GM21737 (cell line): ENCODE measurements around the gene SECISBP2.

Source experiments
- ATAC-seq: cut with Tn5 transposase; IDR thresholded peaks from one replicate; pipeline ENCODE4 v1.9.1; 2021; ENCODE audit warnings: mild to moderate bottlenecking, moderate library complexity; ENCODE audit not compliant: unreplicated experiment

Gene SECISBP2

DNA sequence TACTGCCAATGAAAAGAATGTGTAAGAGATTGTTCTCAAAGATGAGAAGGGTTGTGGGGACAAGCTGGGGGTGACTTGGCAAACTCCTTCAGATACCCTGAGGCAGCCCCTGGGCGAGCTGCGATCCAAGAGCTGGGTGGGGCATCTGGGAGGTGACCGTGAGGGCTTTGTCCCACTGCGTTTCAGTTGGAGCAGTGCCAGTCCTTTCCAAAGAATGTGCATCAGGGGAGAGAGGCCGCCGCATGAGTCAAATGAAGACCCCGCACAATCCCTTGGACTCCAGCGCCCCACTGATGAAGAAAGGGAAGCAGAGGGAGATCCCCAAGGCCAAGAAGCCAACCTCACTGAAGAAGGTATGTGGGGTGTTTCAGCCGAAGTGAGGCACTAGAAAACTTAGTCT is 28.4 kb downstream of the SECISBP2 start:
- ATAC-seq, result no peak

DNA sequence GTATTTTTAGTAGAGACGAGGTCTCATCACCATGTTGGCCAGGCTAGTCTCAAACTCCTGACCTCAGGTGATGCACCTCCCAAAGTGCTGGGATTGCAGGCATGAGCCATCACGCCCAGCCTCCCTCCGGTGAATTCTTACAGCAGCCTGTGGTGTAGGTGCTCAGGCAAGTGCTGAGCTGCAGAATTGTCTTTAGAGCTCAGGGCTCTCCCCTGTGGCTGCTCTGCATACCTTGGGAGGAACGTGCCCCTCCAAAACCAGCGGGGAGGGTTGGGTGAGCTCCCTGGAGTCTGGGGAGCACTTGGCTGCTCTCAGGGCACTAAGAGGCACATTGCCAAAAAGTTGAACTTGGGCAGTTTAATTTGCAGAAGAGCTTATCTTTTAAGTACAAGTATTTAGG is 29.4 kb downstream of the SECISBP2 start:
- no peak for ATAC-seq

DNA sequence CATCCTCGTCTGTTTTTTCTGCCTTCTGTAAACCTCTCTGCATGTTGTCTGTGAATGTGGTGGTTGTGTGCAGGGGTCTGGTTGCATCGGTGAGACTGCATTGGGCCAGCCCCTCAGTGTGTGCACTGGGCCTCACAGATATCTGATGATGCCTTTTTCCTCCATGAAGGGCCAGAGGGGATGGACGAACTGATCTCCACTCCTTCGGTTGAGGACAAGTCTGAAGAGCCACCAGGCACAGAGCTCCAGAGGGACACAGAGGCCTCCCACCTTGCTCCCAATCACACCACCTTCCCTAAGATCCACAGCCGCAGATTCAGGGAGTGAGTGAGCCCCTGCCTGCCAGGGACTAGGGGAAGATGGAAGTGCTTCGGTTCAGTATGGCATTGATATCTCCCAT is 31.3 kb downstream of the SECISBP2 start:
- ATAC-seq, result no peak

DNA sequence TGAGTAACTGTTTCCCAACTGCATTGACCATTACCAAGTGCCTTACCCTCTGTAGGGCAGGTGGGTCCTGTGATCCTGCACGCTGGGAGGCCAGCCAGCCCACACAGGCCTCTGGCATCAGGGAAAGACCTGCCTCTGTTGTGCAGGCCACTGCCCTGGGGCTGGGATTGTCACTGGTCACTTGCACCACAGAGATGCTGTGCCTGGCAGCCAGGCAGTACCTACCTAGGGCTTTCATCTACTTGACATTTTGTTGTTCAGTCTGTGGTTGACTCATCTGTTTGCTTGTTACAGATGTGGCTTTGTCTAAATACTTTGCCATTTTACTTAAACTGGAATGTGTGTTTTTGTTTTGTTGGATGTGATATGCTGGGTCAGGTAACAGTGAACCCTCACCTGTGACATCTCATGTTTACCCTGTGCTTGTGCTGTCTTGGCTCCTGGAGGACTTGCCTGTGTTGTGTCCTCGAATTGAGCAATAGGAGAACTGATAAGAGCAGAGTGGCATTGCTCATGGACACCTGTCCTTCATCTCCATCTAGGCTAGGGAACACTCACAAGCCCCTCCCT is 32.8 kb downstream of the SECISBP2 start:
- ATAC-seq, result no peak

DNA sequence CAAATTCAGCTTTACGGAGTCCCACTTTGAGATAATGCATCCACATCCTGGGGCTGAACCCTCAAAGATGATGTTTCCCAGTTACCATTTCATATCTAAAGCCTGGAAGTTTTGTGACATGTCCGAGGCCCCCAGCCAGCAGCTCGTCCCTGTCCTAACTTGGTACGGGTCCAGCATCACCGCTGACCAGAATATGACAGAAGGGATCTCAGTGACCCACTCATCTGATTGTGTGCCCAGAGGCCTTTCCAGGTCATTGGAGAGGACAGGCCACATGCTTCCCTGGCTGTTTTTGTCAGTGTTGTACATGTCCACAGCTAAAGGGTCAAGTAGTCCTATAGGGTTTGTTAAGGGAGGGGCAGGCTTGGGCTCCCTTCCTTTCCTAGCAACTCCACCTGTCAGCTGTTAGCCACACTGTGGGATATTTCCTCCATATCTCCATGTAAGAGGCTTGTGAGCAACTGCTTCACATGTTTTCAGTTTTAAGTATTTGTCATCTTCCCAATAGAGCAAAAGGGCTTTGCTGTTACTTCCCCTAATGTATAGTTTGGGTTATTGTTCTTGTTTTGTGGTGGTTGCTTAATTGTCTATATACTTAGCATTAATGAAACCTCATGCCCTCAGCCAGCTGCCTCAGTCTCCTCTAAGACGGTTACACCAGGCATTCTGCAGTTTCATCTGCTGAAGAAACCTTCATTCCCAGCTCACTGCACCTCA is 33.4 kb downstream of the SECISBP2 start:
- ATAC-seq, result no peak

DNA sequence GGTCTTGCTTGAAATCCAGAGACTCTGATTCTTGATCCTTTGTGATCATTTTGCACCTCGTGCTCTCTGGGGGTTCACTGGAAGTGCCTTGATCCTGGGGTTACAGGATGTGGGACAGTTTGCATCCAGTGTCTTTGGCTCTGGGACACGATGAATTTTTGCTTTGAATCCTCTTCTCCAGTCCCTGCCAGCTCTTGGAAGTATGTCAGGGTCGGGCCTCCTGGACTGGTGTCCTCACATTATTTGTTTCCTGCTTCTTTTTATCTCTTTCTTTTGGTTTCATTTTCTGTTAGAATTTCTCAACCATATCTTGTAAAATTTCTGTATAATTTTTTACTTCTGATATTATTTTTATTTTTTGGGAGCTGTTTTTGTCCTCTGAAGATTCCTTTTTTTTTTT is 34.2 kb downstream of the SECISBP2 start:
- ATAC-seq, result no peak

DNA sequence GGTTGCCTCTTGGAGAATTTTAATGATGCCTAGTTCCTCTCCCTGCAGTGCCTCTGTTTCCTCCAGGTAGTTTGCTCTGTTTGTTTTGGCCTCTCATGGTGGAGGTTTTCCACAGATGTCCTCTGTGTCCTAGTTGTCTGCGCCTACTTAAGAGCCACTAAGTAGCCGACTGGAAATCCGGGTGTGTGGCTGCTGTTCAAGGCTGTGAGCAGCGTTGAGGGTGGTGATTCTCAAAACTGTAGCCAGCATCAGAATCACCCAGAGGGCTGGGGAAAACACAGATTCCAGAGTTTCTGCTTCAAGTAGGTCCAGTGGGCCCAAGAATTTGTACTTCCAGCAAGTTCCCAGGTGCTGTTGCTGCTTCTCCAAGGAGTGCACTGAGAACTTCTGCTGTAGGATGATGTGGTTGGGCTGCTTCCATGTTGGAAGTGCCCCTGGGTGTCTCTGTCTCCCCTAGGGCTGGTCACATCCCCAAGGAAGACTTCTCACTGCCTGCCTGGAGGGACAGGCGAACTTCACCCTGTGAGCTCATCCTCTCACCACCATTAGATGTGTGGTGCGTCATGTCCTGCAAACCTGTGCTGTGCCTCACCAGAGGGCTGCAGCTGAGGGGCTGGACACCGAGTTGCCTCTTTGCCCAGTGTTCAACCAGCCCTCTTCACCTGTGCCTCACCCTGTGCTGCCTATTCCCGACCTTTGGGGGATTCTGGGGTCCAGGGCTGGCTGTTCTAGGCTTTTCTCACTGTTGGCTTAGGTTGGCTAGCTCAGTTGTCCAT is 34.8 kb downstream of the SECISBP2 start:
- ATAC-seq, result no peak

DNA sequence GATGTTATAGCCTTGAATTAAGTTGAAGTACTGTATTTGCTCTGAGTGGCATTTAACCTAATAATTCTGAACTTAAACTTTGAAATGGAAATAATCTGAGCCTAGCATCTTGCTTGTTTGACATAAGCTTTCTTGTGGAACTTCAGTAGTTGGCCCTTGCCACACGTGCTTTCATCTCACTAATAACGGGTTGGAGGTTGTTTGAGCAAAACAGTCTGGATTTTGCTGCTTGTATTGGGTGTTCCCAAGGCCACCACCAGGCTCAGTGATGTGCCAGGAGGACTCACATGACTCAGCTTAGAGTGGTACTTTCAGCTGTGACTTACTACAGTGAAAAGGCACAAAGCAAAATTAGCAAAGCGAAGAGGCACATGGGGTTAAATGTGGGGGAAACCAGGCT is 35.7 kb downstream of the SECISBP2 start:
- no peak for ATAC-seq

DNA sequence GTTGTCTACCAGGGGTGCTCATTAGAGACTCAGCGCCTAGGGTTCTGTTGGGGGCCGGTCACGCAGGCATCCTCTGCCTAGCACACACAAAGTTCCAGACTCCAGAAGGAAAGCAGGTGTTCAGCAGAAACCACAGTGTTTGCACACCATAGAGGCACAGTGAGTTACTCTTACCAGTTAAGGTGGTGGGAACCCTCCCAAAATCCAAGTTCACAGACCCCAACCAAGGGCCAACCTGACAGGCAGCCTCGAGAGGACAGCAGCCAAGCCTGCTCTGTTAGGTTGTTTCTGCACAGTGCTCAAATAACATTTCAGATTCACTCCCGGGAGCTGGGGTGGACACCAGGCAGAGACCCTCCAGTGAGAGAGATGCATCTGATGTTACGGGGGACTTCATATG is 36.2 kb downstream of the SECISBP2 start:
- ATAC-seq, result no peak

DNA sequence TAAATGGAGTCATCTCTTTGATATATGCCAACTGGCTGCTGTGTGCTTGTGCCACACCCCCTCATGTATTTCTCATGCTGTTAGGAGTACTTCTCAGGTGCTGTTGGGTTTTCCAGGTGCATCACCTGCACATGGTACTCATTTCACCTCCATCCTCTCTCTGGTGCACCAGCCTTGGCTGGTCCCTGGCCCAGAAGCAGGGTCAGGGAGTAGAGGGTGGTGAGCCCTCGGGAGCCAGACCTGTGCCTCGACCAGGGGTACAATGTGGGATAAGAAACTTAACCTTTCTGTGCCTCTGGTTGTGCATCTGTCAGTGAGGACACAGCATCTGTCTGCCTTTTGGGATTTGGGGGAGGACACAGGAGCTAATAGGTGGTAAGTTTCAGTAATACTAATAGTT is 38.5 kb downstream of the SECISBP2 start:
- no peak for ATAC-seq

DNA sequence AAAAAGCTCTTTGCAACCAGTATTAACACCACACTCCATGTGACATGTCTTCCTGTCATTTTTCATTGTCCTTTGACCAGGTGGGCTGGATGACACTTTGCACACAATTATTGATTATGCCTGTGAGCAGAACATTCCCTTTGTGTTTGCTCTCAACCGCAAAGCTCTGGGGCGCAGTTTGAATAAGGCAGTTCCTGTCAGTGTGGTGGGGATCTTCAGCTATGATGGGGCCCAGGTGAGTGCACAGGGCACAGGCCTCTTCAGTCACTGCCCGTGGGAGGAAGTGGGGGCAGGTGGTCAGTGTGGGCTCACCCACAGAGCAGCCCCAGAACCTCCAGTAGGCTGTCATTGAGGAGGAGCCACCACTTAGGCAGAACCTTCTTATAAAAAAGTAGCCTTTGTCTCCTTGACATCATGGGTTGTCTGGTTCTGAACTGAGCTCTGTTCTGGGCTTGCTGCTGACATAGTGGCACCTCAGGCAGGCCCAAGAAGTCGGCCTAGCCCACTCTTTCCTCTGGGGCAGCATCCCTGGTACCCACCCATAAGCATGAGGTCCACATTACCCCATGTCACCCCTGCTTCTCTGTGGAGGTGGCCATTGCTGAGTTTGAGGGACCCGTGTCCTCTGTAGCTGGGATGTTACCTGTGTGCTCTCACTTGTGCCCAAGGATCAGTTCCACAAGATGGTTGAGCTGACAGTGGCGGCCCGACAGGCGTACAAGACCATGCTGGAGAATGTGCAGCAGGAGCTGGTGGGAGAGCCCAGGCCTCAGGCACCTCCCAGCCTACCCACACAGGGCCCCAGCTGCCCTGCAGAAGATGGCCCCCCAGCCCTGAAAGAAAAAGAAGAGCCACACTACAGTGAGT is 39.3 kb downstream of the SECISBP2 start:
- ATAC-seq, result no peak

DNA sequence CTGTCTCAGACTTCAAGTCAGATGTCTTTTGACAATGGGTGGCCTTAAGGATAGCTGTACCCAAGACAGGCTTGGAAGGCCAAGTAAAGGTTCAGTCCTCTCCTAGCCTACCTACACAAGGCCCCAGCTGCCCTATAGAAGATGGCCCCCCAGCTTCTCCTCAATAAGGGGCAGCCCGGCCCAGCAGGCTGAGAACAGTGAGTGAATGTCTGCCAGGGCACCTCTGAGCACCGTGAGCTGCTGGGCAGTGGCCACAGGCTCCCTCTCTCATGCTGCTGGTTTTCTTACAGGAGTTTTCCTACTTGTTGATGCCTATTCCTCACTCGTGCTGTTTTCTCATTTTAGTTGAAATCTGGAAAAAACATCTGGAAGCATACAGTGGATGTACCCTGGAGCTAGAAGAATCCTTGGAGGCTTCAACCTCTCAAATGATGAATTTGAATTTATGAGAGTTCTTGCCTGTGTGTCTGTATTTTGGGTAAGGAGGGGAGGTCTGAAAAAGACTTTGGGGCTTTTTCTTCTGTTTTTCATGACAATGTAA is 40.1 kb downstream of the SECISBP2 start:
- no peak for ATAC-seq

DNA sequence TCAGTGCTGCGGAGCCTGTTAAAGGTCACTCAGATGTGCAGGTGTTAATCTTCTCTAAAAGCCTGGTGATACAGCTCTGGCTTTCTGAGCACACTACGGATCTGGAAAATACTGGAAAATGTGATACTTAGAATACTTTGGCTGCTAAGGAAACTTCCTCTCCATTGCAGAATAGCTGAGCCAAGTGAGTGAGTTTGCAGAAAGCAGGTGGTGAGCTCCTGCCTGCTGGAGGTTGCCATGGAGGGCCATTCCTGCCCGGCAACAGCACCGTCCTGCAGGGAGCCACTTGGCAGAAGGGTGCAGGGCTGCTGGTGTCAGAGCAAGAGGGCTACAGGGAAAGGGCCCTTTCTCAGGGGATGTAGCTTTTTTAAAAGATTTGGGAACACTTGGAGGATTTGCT is 40.7 kb downstream of the SECISBP2 start:
- ATAC-seq, result no peak

DNA sequence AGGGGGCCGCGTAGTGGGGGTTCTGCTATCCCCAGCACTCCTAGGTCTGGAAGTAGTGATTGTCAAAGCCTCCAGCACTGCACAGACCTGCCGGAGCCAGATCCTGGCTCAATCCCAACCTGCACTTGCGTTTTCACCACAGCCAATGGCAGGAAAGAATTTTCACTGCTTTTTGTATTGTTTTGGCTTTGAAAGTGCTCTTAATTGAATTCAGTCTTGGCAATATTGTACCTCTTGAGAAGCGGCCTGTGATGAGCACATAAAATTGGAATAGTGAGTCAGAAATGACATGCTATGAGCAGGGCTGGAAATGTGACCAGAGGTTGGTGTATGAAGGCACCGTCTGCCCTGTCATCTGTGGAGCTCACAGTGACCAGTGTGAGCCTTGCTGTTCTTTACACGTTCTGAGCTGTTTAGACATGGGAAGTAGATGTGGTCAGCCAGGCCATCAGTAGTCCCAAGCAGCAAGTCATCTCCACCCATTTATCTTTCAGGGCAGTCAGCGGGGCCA is 41.5 kb downstream of the SECISBP2 start:
- ATAC-seq, result no peak

DNA sequence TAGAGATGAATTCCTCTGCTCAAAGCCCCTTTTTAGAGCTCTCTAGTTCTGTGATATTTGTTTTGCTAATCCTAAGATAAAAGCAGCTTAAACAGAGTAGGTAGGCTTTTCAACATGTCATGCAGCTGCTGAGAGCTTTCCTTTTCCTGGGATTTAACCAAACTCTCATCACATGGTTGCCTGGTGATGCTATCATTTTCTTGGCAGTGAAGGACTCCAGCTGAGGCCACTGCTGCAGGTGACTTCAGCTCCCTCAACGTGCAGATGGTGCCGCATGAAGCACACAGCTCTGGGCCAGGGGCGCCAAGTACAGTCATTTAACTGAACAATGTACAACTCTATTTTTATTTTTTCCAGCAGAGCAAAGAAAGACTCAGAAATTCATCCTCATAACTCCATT is 42.2 kb downstream of the SECISBP2 start:
- no peak for ATAC-seq

DNA sequence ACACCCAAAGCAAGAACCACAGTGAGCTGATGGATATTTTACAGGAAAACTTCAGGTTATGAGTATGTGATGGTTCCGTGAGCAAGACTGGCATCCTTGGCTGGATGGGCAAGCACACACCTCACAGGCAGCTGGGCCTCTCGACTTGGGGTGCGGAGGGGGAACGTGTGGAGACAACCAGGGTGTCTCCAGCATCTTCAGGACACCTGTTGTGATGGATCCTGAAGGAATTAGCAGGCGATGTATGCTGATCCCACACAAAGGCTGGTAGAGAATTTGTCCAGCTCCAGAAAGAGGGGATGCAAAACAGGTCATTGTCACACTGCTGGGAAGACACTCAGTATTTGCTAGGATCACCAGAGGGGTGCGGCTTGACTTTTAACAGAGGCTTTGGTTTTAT is 42.7 kb downstream of the SECISBP2 start:
- no peak for ATAC-seq

DNA sequence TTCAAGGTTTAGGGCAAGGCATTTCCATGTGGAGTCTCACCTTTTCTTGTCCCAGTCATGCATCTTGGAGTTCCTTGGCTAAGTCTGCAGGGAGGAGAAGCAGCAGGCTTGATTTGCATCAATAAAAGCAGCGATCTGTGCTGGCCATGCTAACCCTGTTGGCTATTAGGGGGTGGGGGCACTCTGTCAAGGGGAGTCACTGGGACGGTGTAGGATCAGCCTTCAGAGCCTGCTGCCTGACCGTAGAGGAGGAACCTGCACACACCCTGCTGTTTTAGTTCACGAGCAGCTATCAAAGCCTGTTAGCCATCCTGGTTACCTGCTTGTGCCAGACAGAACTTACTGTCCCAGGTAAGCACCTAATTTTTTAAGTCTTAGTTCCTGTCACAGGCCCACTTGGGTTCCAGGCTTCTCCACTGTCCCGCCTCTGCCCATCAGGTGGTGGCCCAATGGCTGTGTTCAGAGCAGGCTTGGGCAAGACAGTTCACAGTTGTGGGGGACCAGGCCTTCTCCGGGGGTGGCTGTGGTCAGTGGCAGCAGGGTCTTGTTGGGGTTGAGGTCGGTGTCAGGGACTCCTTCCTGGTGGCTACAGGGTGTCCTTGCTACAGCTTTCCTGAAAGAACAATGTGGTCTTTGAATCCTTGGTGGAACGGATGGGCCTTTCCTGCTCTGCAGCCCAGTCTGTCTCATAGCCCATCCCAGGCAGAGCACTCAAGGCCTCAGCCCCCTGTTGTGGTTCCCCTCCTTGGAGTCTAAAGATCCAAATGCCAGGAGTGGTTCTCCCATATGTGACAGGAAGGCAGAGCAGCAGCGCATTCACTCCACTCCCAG is 43.7 kb downstream of the SECISBP2 start:
- ATAC-seq, result no peak

DNA sequence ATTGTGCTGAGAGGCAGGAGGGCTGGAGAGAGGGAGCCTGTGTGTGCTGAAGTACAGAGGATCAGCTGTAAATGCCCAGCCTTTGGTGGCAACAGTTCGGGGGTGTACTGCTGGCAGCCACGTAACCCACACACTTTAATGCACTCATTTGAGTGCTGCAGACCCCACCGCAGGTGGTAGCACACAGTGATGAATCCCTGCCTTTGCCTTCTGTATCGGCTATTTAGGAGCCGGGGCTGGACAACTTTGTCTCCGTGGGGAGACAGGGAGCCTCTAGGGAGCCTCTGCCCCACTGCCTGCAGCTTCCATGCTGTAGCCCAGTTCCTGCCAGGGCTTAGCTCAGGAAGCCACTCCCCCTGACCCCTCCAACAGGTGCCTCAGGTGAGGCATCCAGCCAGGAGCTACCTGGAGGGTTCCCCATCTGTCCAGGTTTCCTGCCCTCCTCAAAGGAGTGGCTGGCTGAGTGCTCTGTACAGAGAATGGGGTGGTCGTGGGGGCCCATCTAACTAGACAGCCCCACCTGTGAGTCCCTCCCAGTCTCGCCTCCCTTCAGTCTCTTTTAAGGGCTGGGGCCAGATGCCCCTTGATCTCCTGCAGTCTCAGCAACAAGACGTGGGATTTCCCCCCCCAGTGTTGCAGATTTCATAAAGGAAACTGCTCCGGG is 44.5 kb downstream of the SECISBP2 start:
- ATAC-seq, result no peak

DNA sequence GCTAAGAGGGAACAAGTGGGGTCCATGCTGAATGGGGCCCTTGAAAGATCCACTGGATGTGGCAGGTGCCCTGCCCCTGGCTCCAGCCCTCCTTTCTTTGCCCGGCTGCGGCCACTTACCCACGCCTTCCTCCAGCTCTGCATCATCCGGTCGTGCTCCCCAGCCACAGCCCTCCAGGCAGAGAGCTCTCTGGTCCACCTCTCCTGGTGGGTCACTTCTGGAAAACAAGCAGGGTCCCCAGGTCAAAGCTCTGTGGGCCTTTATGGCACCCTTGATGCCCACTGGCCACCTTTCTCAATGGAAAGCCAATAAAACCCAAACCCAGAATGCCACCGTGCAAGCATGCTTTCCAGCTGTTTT is 45.0 kb downstream of the SECISBP2 start:
- ATAC-seq, result no peak
